GM23338 (cell line): ENCODE measurements around the gene AK4. TPM values are rescaled to one million over a fixed set of nuclear protein-coding genes. Genes with fewer than 3 reads are reported as not detected.
"Not testable (repeated sequence)": the region's sequence is repeated elsewhere in the genome, so short reads cannot be mapped to it uniquely, and the experiment has no call there.

ENCODE experiments used
- ATAC-seq: fragments of 200-7000 bp; cut with Tn5 transposase; 3 replicates; pipeline ENCODE4 v1.9.1; 2020
- DNase-seq: peaks from one replicate; pipeline ENCODE4 v3.0.0-alpha.2; 2015; ENCODE audit warnings: low spot score
- H2AFZ ChIP-seq: fragments of 200-600 bp; sonication (generic); 2 replicates; pipeline ENCODE4 v1.8.0; 2016; ENCODE audit warnings: antibody characterized with exemption, mild to moderate bottlenecking, moderate library complexity
- H3F3A ChIP-seq: fragments of 200-600 bp; sonication (generic); replicated peaks from 2 replicates; pipeline ENCODE4 v1.8.0; 2017; ENCODE audit warnings: antibody characterized with exemption, mixed run types, low read depth
- H3K27ac ChIP-seq: fragments of 200-600 bp; sonication (generic); 2 replicates; pipeline ENCODE4 v1.6.1; 2016; ENCODE audit warnings: low read depth
- H3K27me3 ChIP-seq: fragments of 200-600 bp; sonication (generic); 2 replicates; pipeline ENCODE4 v1.8.0; 2016; ENCODE audit warnings: mild to moderate bottlenecking, mixed run types, moderate library complexity; ENCODE audit not compliant: insufficient read depth
- H3K36me3 ChIP-seq: fragments of 200-600 bp; sonication (generic); 2 replicates; pipeline ENCODE4 v1.8.0; 2016; ENCODE audit warnings: mild to moderate bottlenecking; ENCODE audit not compliant: insufficient read depth
- H3K4me1 ChIP-seq: fragments of 200-600 bp; sonication (generic); 2 replicates; pipeline ENCODE4 v1.8.0; 2016; ENCODE audit warnings: mild to moderate bottlenecking, moderate library complexity; ENCODE audit not compliant: insufficient read depth
- H3K4me2 ChIP-seq: fragments of 200-600 bp; sonication (generic); 2 replicates; pipeline ENCODE4 v1.7.1; 2017; ENCODE audit warnings: mixed run types
- H3K4me3 ChIP-seq: fragments of 200-600 bp; sonication (generic); 2 replicates; pipeline ENCODE4 v1.6.1; 2016; ENCODE audit warnings: mixed run types
- H3K79me2 ChIP-seq: fragments of 200-600 bp; sonication (generic); replicated peaks from 2 replicates; pipeline ENCODE4 v1.8.0; 2017; ENCODE audit warnings: mild to moderate bottlenecking; ENCODE audit not compliant: insufficient read depth
- H3K9me2 ChIP-seq: fragments of 200-600 bp; sonication (generic); 2 replicates; pipeline ENCODE4 v1.8.0; 2017; ENCODE audit not compliant: insufficient read depth
- H4K20me1 ChIP-seq: fragments of 200-600 bp; sonication (generic); replicated peaks from 2 replicates; pipeline ENCODE4 v1.8.0; 2017; ENCODE audit warnings: mild to moderate bottlenecking; ENCODE audit not compliant: insufficient read depth
- H3K27ac Mint-ChIP-seq: 2 replicates; pipeline ENCODE4 v1.8.0; 2020; ENCODE audit warnings: inconsistent platforms, mild to moderate bottlenecking, moderate library complexity, mixed read lengths
- H3K27me3 Mint-ChIP-seq: 3 replicates; pipeline ENCODE4 v1.8.0; 2022; ENCODE audit warnings: low read depth, mild to moderate bottlenecking, moderate library complexity, mixed read lengths, inconsistent platforms; ENCODE audit not compliant: insufficient read depth, poor library complexity
- H3K36me3 Mint-ChIP-seq: 3 replicates; pipeline ENCODE4 v1.8.0; 2021; ENCODE audit warnings: low read depth, mild to moderate bottlenecking, inconsistent platforms, moderate library complexity, mixed read lengths
- H3K4me1 Mint-ChIP-seq: 3 replicates; pipeline ENCODE4 v1.8.0; 2020; ENCODE audit warnings: mild to moderate bottlenecking, inconsistent platforms, mixed read lengths
- H3K4me3 Mint-ChIP-seq: 3 replicates; pipeline ENCODE4 v1.8.0; 2021; ENCODE audit warnings: moderate library complexity, mild to moderate bottlenecking, inconsistent platforms, mixed read lengths
- H3K9me3 Mint-ChIP-seq: 3 replicates; pipeline ENCODE4 v1.8.0; 2020; ENCODE audit warnings: moderate library complexity, mild to moderate bottlenecking, inconsistent platforms, mixed read lengths
- CTCF ChIP-seq, 2 experiments: fragments of 200-600 bp in 1 of 2; sonication (generic) in 1 of 2; conservative IDR thresholded peaks; 2 replicates each; pipeline versions ENCODE4 v1.5.1 to v1.6.1; 2016 to 2017; ENCODE audit warnings: antibody characterized with exemption in 2 of 2, low read depth in 2 of 2, mild to moderate bottlenecking in 2 of 2, moderate library complexity in 1 of 2
- REST ChIP-seq: IDR thresholded peaks from one replicate; pipeline ENCODE4 v1.6.1; 2018; ENCODE audit warnings: antibody characterized with exemption; ENCODE audit not compliant: unreplicated experiment
- ZNF331 ChIP-seq: fragments of 250-450 bp; sonication (Bioruptor Pico); IDR thresholded peaks from 2 replicates; pipeline ENCODE4 v1.5.0; 2020; ENCODE audit warnings: low read depth, mild to moderate bottlenecking, moderate library complexity
- polyA plus RNA-seq: library from polyadenylated mRNA; unstranded; fragments of >200 nt; fragmentation: Nextera tagmentation; extraction: Ambion mirVana; gene quantifications from 2 replicates; pipeline ENCODE4 v1.2.1, GENCODE V29; 2016
- total RNA-seq: library from RNA; depleted of rRNA; stranded (reverse); fragments of >200 nt; shearing (Covaris generic); gene quantifications from 2 replicates; pipeline ENCODE4 v1.2.3, GENCODE V29; 2014

Gene AK4
- total and polyA plus RNA-seq, 2 experiments from 2014 or later, result 123 to 127 TPM

DNA sequence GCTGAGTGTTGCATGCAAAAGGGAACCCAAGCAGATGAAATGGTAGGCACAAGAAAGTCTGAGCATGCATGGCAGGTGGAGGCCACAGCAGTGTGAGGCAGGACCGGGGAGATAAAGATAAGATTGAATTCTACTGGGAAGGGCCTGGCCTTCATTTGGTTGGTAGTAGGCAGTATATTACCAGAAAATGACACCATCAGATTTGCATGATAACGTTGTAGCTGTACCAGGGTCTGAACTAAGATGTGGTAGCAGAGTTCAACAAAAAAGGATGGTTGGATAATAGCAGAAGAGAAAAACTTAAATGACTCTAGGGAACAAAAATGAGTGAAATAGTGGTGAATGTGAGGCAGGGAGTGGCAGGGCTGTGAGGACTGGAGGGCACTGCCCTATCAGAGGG is 85.8 kb downstream of the AK4 start (continued):
- no peak for TF ChIP-seq REST
- TF ChIP-seq CTCF (conservative IDR thresholded peaks at IDR 0.05; ENCODE audit: low read depth in 2 of 2), result no peak

DNA sequence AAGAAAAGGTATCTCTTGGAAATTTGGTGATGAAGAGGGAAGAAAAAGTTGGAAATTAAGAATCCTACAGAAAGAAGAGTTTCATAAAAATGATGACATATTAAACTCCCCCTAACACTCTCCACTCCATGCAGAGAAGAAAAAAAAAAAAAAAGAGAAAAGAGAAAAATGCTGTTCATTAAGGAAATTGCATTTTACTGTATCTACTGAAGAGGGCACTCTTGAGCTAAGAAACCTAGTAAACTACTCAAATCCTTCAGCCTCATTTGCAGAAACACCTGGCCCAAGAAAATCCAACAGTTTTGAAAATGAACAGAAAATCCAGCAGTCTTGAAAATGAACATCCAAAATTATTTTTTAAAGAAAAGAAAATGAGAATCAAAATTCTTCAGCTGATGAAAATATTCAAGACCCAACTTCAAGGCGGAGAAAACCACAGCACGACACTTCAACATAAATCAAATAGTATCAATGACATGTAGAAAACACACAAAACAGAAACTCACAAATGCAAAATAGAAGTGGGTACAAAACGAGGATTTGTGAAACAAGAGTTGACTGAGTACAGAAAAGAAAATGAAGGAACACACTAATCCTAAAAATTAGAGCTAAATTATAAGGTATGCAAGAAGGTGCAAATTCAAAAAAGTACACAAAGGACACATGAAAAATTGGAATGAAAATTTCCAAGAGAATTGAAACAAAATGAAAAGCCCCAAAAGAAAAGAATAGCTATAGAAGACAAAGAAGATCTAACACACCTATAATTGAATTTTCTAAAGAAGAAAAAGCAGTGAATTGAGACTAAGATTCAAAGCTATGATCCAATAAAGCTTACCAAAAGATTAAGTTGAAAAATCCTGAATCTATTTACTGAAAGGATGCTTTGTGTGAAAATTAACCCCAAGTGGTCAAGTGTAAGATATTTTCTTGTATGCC is 88.1 kb downstream of the AK4 start:
- Mint-ChIP-seq H3K27ac (no peak overlapping the region), H3K9me3 (peaks cover 11% of the 10 kb centered on the region; the same call in 2 of the 3 replicates), H3K4me1 (no peaks in the 10 kb centered on the region), H3K27me3 (peaks cover 2% of the 10 kb centered on the region), H3K4me3 (no peak overlapping the region), H3K36me3 (peaks cover 4% of the 10 kb centered on the region; the same call in 1 of the 3 replicates)
- H3K79me2 ChIP-seq, result no peaks in the 10 kb centered on the region
- ATAC-seq, result peak; percentile 29; the same call in 2 of the 3 replicates
- H3K4me3 ChIP-seq, result no peak overlapping the region
- H3K27me3 ChIP-seq, result no peaks in the 10 kb centered on the region
- no peaks in the 10 kb centered on the region for H4K20me1 ChIP-seq
- peak; percentile 70 for DNase-seq
- peak; percentile 64 to 87 for TF ChIP-seq CTCF (conservative IDR thresholded peaks at IDR 0.05; ENCODE audit: low read depth in 2 of 2)
- no peak for TF ChIP-seq ZNF331 (CRISPR knock-in tag)
- H2AFZ ChIP-seq, result no peak overlapping the region
- H3K4me1 ChIP-seq, result no peaks in the 10 kb centered on the region
- no peaks in the 10 kb centered on the region; the same call in 1 of the 2 replicates for H3K9me2 ChIP-seq
- H3K36me3 ChIP-seq, result no peaks in the 10 kb centered on the region
- H3K4me2 ChIP-seq, result no peak overlapping the region
- H3F3A ChIP-seq, result no peaks in the 10 kb centered on the region
- H3K27ac ChIP-seq, result no peak overlapping the region

- not testable (repeated sequence) for H3K4me3 ChIP-seq, H3F3A ChIP-seq, H3K4me1 ChIP-seq, H3K4me1 Mint-ChIP-seq, H3K4me2 ChIP-seq, H3K79me2 ChIP-seq, H3K27ac Mint-ChIP-seq, H4K20me1 ChIP-seq, H3K27ac ChIP-seq, DNase-seq, H3K36me3 Mint-ChIP-seq, H3K4me3 Mint-ChIP-seq, H3K27me3 Mint-ChIP-seq, H3K9me2 ChIP-seq, H3K36me3 ChIP-seq, H2AFZ ChIP-seq, H3K27me3 ChIP-seq, ATAC-seq
- H3K9me3 Mint-ChIP-seq, result peaks cover 11% of the 10 kb centered on the region; the same call in 2 of the 3 replicates
Measured at GRCh38 chr1:65237088-65237487, 89.1 kb downstream of the AK4 start.
